Vagina (tissue), 2 donors: ENCODE results near the gene LAMTOR4.

Experiments
- CTCF ChIP-seq, 3 experiments: fragments of 450-650 bp in 2 of 3; fragments of 200-600 bp in 1 of 3; sonication (generic) in 1 of 3; IDR thresholded peaks; one replicate each; pipeline ENCODE4 v1.5.1; 2017 to 2019; ENCODE audit warnings: antibody characterized with exemption in 3 of 3, mild to moderate bottlenecking in 2 of 3, moderate library complexity in 2 of 3
- POLR2A ChIP-seq, 2 donors: fragments of 450-650 bp; IDR thresholded peaks; one replicate each; pipeline ENCODE4 v1.6.1; 2017; ENCODE audit warnings: antibody characterized with exemption in 2 of 2, mild to moderate bottlenecking in 2 of 2, moderate library complexity in 2 of 2
- POLR2AphosphoS5 ChIP-seq, 2 donors: sonication (generic); formaldehyde crosslinking; IDR thresholded peaks; one replicate each; pipeline ENCODE4 v1.9.0; 2017; ENCODE audit warnings: antibody characterized with exemption in 2 of 2, mild to moderate bottlenecking in 2 of 2, low read depth in 1 of 2; ENCODE audit not compliant: insufficient read depth in 1 of 2

GRCh38 chr7:100148559-100149328 lies at the start of gene LAMTOR4:
- TF ChIP-seq CTCF (IDR thresholded peaks at IDR 0.05) (no peak), POLR2A (IDR thresholded peaks at IDR 0.05) (peak in 1 of 2 donors; percentile 56), POLR2AphosphoS5 (IDR thresholded peaks at IDR 0.05; ENCODE audit: insufficient read depth in 1 of 2, low read depth in 1 of 2) (peak; percentile 98 to 99)
